ENCODE measurements around the gene CDKN1C. TPM values are rescaled to one million over a fixed set of nuclear protein-coding genes. Genes with fewer than 3 reads are reported as not detected.

CDKN1C gene
- total and polyA plus RNA-seq, 12 donors: 16.9 to 55.3 (median 26.6) TPM

GRCh38 chr11:2882396-2883110, 3.0 kb downstream of the CDKN1C start:
- no peaks in the 10 kb centered on the region for H3K36me3 ChIP-seq
- peaks cover 5 to 42% (median 25%) of the 10 kb centered on the region in 9 donors for H3K4me1 ChIP-seq
- intact Hi-C loops (cut with DNase I): loop anchor here in 8 of 10 donors (2.0 to 10.0 kb wide), 8 partner anchors 45 to 688 kb away; partner anchors contain the start of genes KCNQ1OT1 (in 4 of the 8), C11orf21 (in 1 of the 8) and TSPAN32 (in 1 of the 8)
- DNase-seq (no peak), ATAC-seq (no peak)
- H3K27me3 ChIP-seq: peaks cover 0 to 34% (median 0%) of the 10 kb centered on the region in 7 donors
- WGBS, 2 donors: 69 to 79% methylated on average over 11 of the region's 11 CpGs
- peak overlapping the region in 9 of 10 donors; percentile 63 to 85 (median 73) for H3K4me3 ChIP-seq
- TF ChIP-seq CTCF (IDR thresholded peaks at IDR 0.05): no peak
- H3K27ac ChIP-seq: peak overlapping the region in 6 of 10 donors; percentile 4 to 85 (median 54)
- H3K9me3 ChIP-seq: peaks cover 0 to 3% (median 0%) of the 10 kb centered on the region in 11 donors

- Histone ChIP-seq H3K27ac (peak overlapping the region in 4 of 10 donors; percentile 22 to 67 (median 36)), H3K9me3 (peaks cover 0 to 5% (median 0%) of the 10 kb centered on the region in 11 donors), H3K36me3 (no peaks in the 10 kb centered on the region), H3K4me3 (peak overlapping the region in 3 of 10 donors; percentile 63 to 84 (median 71)), H3K27me3 (peaks cover 0 to 33% (median 0%) of the 10 kb centered on the region in 7 donors), H3K4me1 (peaks cover 5 to 39% (median 25%) of the 10 kb centered on the region in 9 donors)
- DNase-seq (no peak), ATAC-seq (no peak)
- WGBS, 2 donors: 47 to 55% methylated on average over 12 of the region's 12 CpGs
- intact Hi-C loops (cut with DNase I): loop anchor here in 8 of 10 donors (2.0 to 10.0 kb wide), 8 partner anchors 45 to 687 kb away; partner anchors contain the start of genes KCNQ1OT1 (in 4 of the 8), C11orf21 (in 1 of the 8) and TSPAN32 (in 1 of the 8)
- no peak for TF ChIP-seq CTCF (IDR thresholded peaks at IDR 0.05)
These were observed 3.6 kb downstream of the CDKN1C start for GRCh38 chr11:2881981-2882375.

- TF ChIP-seq CTCF (IDR thresholded peaks at IDR 0.05): no peak
- Histone ChIP-seq H3K27ac (peak overlapping the region in 3 of 10 donors; percentile 32 to 67 (median 41)), H3K4me3 (peak overlapping the region in 2 of 10 donors; percentile 63 to 84), H3K36me3 (no peaks in the 10 kb centered on the region), H3K4me1 (peaks cover 5 to 33% (median 23%) of the 10 kb centered on the region in 9 donors), H3K27me3 (peaks cover 0 to 27% (median 0%) of the 10 kb centered on the region in 7 donors), H3K9me3 (peaks cover 0 to 6% (median 0%) of the 10 kb centered on the region in 11 donors)
- intact Hi-C loops (cut with DNase I): loop anchor here in 8 of 10 donors (5.0 to 10.0 kb wide), 7 partner anchors 44 to 687 kb away; partner anchors contain the start of genes KCNQ1OT1 (in 4 of the 8), C11orf21 (in 1 of the 8) and TSPAN32 (in 1 of the 8)
- ATAC-seq: no peak
- DNase-seq: no peak
- 86 to 90% methylated on average over 19 of the region's 19 CpGs for WGBS, 2 donors
These were observed 4.2 kb downstream of the CDKN1C start for GRCh38 chr11:2881076-2881980.

Data from heart right ventricle (tissue), 16 donors.